IMR-90 (cell line): ENCODE measurements around the gene MTUS2. TPM values are rescaled to one million over a fixed set of nuclear protein-coding genes. Genes with fewer than 3 reads are reported as not detected.

Source experiments
- ATAC-seq: fragments of 200-7000 bp; cut with Tn5 transposase; 2 replicates; pipeline ENCODE4 v1.9.1; 2020; ENCODE audit warnings: low read depth, mild to moderate bottlenecking, moderate library complexity
- BruUV-seq: library from RNA; stranded (reverse); fragments of 400-500 nt; replicated peaks from 2 replicates; lab custom pipeline; 2021; lab: Mats Ljungman, UMichigan
- CTCF ChIA-PET: fragments of 300-600 bp; formaldehyde crosslinking; extraction: SDS; loops from one replicate; lab custom pipeline; 2021; ENCODE audit warnings: antibody characterized with exemption; lab: Yijun Ruan, JAX
- POLR2A ChIA-PET: fragments of 300-600 bp; sonication (Branson Sonifier 250); formaldehyde crosslinking; loops from one replicate; lab custom pipeline; 2022; ENCODE audit warnings: antibody characterized with exemption; ENCODE audit not compliant: unreplicated experiment; lab: Charles Lee
- DNase-seq: peaks from one replicate; pipeline ENCODE4 v3.0.0; 2013
- H2AFZ ChIP-seq: replicated peaks from 2 replicates; pipeline ENCODE3; 2013; ENCODE audit warnings: low read length, mild to moderate bottlenecking; ENCODE audit not compliant: poor library complexity
- H2AK5ac ChIP-seq: 2 replicates; pipeline ENCODE4 v1.6.1; 2013; ENCODE audit warnings: low read depth, low read length, inconsistent platforms
- H2AK9ac ChIP-seq: replicated peaks from 2 replicates; pipeline ENCODE3; 2013; ENCODE audit warnings: mild to moderate bottlenecking, low read depth, low read length, moderate library complexity; ENCODE audit not compliant: poor library complexity
- H2BK120ac ChIP-seq: 2 replicates; pipeline ENCODE4 v1.6.1; 2013; ENCODE audit warnings: low read depth, low read length, inconsistent platforms
- H2BK15ac ChIP-seq: 3 replicates; pipeline ENCODE4 v1.6.1; 2013; ENCODE audit warnings: low read depth, low read length, inconsistent platforms
- H2BK20ac ChIP-seq: 2 replicates; pipeline ENCODE4 v1.6.1; 2013; ENCODE audit warnings: low read depth, mild to moderate bottlenecking, inconsistent platforms, low read length, moderate library complexity
- H2BK5ac ChIP-seq: 2 replicates; pipeline ENCODE4 v1.6.1; 2013; ENCODE audit warnings: mild to moderate bottlenecking, low read depth, low read length, inconsistent platforms; ENCODE audit not compliant: poor library complexity, severe bottlenecking
- H3K14ac ChIP-seq: replicated peaks from 2 replicates; pipeline ENCODE4 v1.6.1; 2013; ENCODE audit warnings: low read depth, low read length, inconsistent platforms
- H3K18ac ChIP-seq: 2 replicates; pipeline ENCODE4 v1.6.1; 2013; ENCODE audit warnings: low read depth, low read length, control low read depth
- H3K23ac ChIP-seq: 2 replicates; pipeline ENCODE4 v1.6.1; 2013; ENCODE audit warnings: low read depth, low read length, inconsistent platforms
- H3K27ac ChIP-seq: 2 replicates; pipeline ENCODE4 v1.5.1; 2013; ENCODE audit warnings: mild to moderate bottlenecking, control low read depth, low read length; ENCODE audit not compliant: insufficient read depth
- H3K27me3 ChIP-seq: 2 replicates; pipeline ENCODE4 v1.6.1; 2013; ENCODE audit warnings: low read length; ENCODE audit not compliant: control insufficient read depth, insufficient read depth
- H3K36me3 ChIP-seq: 2 replicates; pipeline ENCODE4 v1.6.1; 2013; ENCODE audit warnings: low read length, mixed read lengths; ENCODE audit not compliant: control insufficient read depth, insufficient read depth
- H3K4ac ChIP-seq: 2 replicates; pipeline ENCODE4 v1.6.1; 2013; ENCODE audit warnings: low read depth, low read length, inconsistent platforms
- H3K4me1 ChIP-seq: 2 replicates; pipeline ENCODE4 v1.6.1; 2013; ENCODE audit warnings: low read length, mixed read lengths; ENCODE audit not compliant: control insufficient read depth, insufficient read depth
- H3K4me2 ChIP-seq: 2 replicates; pipeline ENCODE4 v1.6.1; 2013; ENCODE audit warnings: low read depth, mild to moderate bottlenecking, control low read depth, low read length, moderate library complexity
- H3K4me3 ChIP-seq: 2 replicates; pipeline ENCODE4 v1.5.1; 2013; ENCODE audit warnings: low read depth, mild to moderate bottlenecking, control low read depth, low read length, moderate library complexity; ENCODE audit not compliant: insufficient read depth
- H3K56ac ChIP-seq: 2 replicates; pipeline ENCODE4 v1.6.1; 2013; ENCODE audit warnings: low read length, inconsistent platforms; ENCODE audit not compliant: insufficient read depth; ENCODE audit errors: extremely low read depth
- H3K79me1 ChIP-seq, 2 experiments: 2 replicates each; pipeline ENCODE4 v1.6.1; 2013; ENCODE audit warnings: low read length in 2 of 2, inconsistent platforms in 1 of 2, low read depth in 1 of 2
- H3K9ac ChIP-seq: 2 replicates; pipeline ENCODE4 v1.6.1; 2013; ENCODE audit warnings: low read depth, low read length, control low read depth
- H3K9me1 ChIP-seq: 2 replicates; pipeline ENCODE4 v1.6.1; 2013; ENCODE audit warnings: low read length, inconsistent platforms; ENCODE audit not compliant: insufficient read depth
- H3K9me3 ChIP-seq: 2 replicates; pipeline ENCODE4 v1.6.1; 2013; ENCODE audit warnings: low read length; ENCODE audit not compliant: control insufficient read depth, insufficient read depth
- H4K20me1 ChIP-seq: 2 replicates; pipeline ENCODE4 v1.6.1; 2013; ENCODE audit warnings: low read length, inconsistent platforms; ENCODE audit not compliant: insufficient read depth
- H4K5ac ChIP-seq: 2 replicates; pipeline ENCODE4 v1.6.1; 2013; ENCODE audit warnings: mild to moderate bottlenecking, low read depth, low read length, control low read depth
- H4K8ac ChIP-seq, 2 experiments: 2 replicates each; pipeline ENCODE4 v1.6.1; 2013; ENCODE audit warnings: low read depth in 2 of 2, low read length in 2 of 2, control low read depth in 1 of 2, inconsistent platforms in 1 of 2
- H4K91ac ChIP-seq: 2 replicates; pipeline ENCODE4 v1.6.1; 2013; ENCODE audit warnings: low read depth, low read length, inconsistent platforms; ENCODE audit not compliant: insufficient read depth
- BHLHE40 ChIP-seq: fragments of 150-350 bp; IDR thresholded peaks from 2 replicates; pipeline ENCODE4 v1.6.1; 2016; ENCODE audit warnings: mild to moderate bottlenecking, low read depth, low read length
- ELK1 ChIP-seq: fragments of 150-350 bp; IDR thresholded peaks from 2 replicates; pipeline ENCODE4 v1.6.1; 2016; ENCODE audit warnings: low read depth, mild to moderate bottlenecking, low read length, moderate library complexity, borderline replicate concordance
- FOS ChIP-seq: fragments of 150-350 bp; IDR thresholded peaks from 2 replicates; pipeline ENCODE4 v1.6.1; 2016; ENCODE audit warnings: low read depth, low read length
- MAFK ChIP-seq: IDR thresholded peaks from 2 replicates; pipeline ENCODE4 v1.6.1; 2012; ENCODE audit warnings: low read depth, low read length, improper control_type of control experiment
- MAZ ChIP-seq: IDR thresholded peaks from 2 replicates; pipeline ENCODE4 v1.6.1; 2012; ENCODE audit warnings: low read depth, mild to moderate bottlenecking, low read length, improper control_type of control experiment, moderate library complexity, borderline replicate concordance
- MXI1 ChIP-seq: IDR thresholded peaks from 2 replicates; pipeline ENCODE4 v1.6.1; 2012; ENCODE audit warnings: low read depth, mild to moderate bottlenecking, low read length, moderate library complexity, borderline replicate concordance
- NFE2L2 ChIP-seq: fragments of 150-350 bp; IDR thresholded peaks from 2 replicates; pipeline ENCODE4 v1.6.1; 2016; ENCODE audit warnings: low read depth, mild to moderate bottlenecking, low read length
- POLR2A ChIP-seq: IDR thresholded peaks from 2 replicates; pipeline ENCODE4 v1.6.1; 2012; ENCODE audit warnings: mild to moderate bottlenecking, low read depth, low read length
- RCOR1 ChIP-seq: IDR thresholded peaks from 2 replicates; pipeline ENCODE4 v1.6.1; 2012; ENCODE audit warnings: mild to moderate bottlenecking, low read length, improper control_type of control experiment; ENCODE audit not compliant: insufficient replicate concordance
- RFX5 ChIP-seq: IDR thresholded peaks from 2 replicates; pipeline ENCODE4 v1.8.0; 2012; ENCODE audit warnings: low read depth, mild to moderate bottlenecking, low read length, moderate library complexity
- SMC3 ChIP-seq: fragments of 150-350 bp; IDR thresholded peaks from 2 replicates; pipeline ENCODE4 v1.6.1; 2016; ENCODE audit warnings: low read depth, mild to moderate bottlenecking, antibody characterized with exemption, low read length, moderate library complexity
- USF2 ChIP-seq: fragments of 150-350 bp; IDR thresholded peaks from 2 replicates; pipeline ENCODE4 v1.6.1; 2017; ENCODE audit warnings: mild to moderate bottlenecking, antibody characterized with exemption, low read length, low read depth
- WGBS, 2 experiments: methylation state at CpG; one replicate each; pipeline versions ENCODE4 v1.1.5 to v1.1.7; 2013; ENCODE audit warnings: missing lambda C conversion rate in 2 of 2; ENCODE audit not compliant: insufficient read length in 1 of 2; ENCODE audit errors: extremely low coverage in 2 of 2; 5-methylcytosine and 5-hydroxymethylcytosine counted together
- dilution Hi-C: fragments of 300-500 bp; cut with HindIII; formaldehyde crosslinking; loops from one replicate; pipeline ENCODE4 v1.14.3; 2018; ENCODE audit warnings: low sequenced_read_pairs; ENCODE audit not compliant: unreplicated experiment
- in situ Hi-C: fragments of 300-500 bp; cut with MboI; formaldehyde crosslinking; loops from 3 replicates; pipeline ENCODE4 v1.14.3; 2019; ENCODE audit warnings: low sequenced_read_pairs, inconsistent platforms, mixed read lengths
- intact Hi-C: fragments of 100-400 bp; cut with micrococcal nuclease; formaldehyde crosslinking; loops from 2 replicates; pipeline ENCODE4 v1.10.0; 2022
- polyA plus RNA-seq, 3 experiments: library from polyadenylated mRNA; depleted of rRNA; stranded (reverse); fragments of >200 nt; gene quantifications; 2 replicates each; pipeline ENCODE4 v1.2.3, GENCODE V29; 2012; ENCODE audit warnings: low replicate concordance in 1 of 3
- total RNA-seq: library from RNA; depleted of rRNA; stranded (reverse); fragments of >200 nt; gene quantifications from 2 replicates; pipeline ENCODE4 v1.2.3, GENCODE V29; 2012

The MTUS2 gene
- total and polyA plus RNA-seq, 2 of the 4 experiments (the other 2 are of a cell fraction), result under 0.01 to 0.02 TPM

GRCh38 chr13:29301027-29301426 is 480.9 kb downstream of the MTUS2 start:
- no peak overlapping the region for H2BK15ac ChIP-seq
- H3K9me1 ChIP-seq, result no peaks in the 10 kb centered on the region
- DNase-seq, result no peak
- H3K4me3 ChIP-seq, result no peak overlapping the region
- H4K5ac ChIP-seq, result no peak overlapping the region
- no peak for ATAC-seq
- no peak overlapping the region for H3K27ac ChIP-seq
- ChIA-PET CTCF (no interaction called here), POLR2A (no interaction called here)
- no peak overlapping the region for H3K56ac ChIP-seq
- no peak overlapping the region for H3K9ac ChIP-seq
- H3K18ac ChIP-seq, result no peak overlapping the region
- no peak overlapping the region for H2AK5ac ChIP-seq
- H3K23ac ChIP-seq, result no peak overlapping the region
- no peak overlapping the region for H2AK9ac ChIP-seq
- no peaks in the 10 kb centered on the region for H3K36me3 ChIP-seq
- peaks cover 6% of the 10 kb centered on the region for H3K9me3 ChIP-seq
- H3K4me2 ChIP-seq, result no peak overlapping the region
- in situ Hi-C loops (no loop called here), intact Hi-C loops (no loop called here), dilution Hi-C loops (no loop called here)
- H3K79me1 ChIP-seq, result no peaks in the 10 kb centered on the region
- H4K20me1 ChIP-seq, result no peaks in the 10 kb centered on the region
- no peaks in the 10 kb centered on the region for H3K27me3 ChIP-seq
- no TSS peak for BruUV-seq
- H3K4me1 ChIP-seq, result no peaks in the 10 kb centered on the region
- H3K14ac ChIP-seq, result no peak overlapping the region
- no peak overlapping the region for H2AFZ ChIP-seq
- no CpG with 5 or more reads among the region's 1 CpG for WGBS, 2 experiments
- no peak overlapping the region for H3K4ac ChIP-seq
- H2BK5ac ChIP-seq, result no peak overlapping the region
- H4K8ac ChIP-seq, result no peak overlapping the region
- no peak overlapping the region for H4K91ac ChIP-seq
- no peak for TF ChIP-seq RFX5
- no peak for TF ChIP-seq SMC3
- no peak for TF ChIP-seq FOS
- TF ChIP-seq MAZ, result no peak
- no peak for TF ChIP-seq NFE2L2
- TF ChIP-seq USF2, result no peak
- TF ChIP-seq POLR2A, result no peak
- no peak for TF ChIP-seq ELK1
- no peak for TF ChIP-seq RCOR1
- TF ChIP-seq MAFK, result no peak
- no peak for TF ChIP-seq BHLHE40
- no peak for TF ChIP-seq MXI1
- H2BK120ac ChIP-seq, result no peak overlapping the region
- H2BK20ac ChIP-seq, result no peak overlapping the region
